GM19025 (cell line): ENCODE data around the gene GPM6B.

ENCODE experiments used
- ATAC-seq: cut with Tn5 transposase; IDR thresholded peaks from one replicate; pipeline ENCODE4 v1.9.1; 2021; ENCODE audit warnings: mild to moderate bottlenecking, low read depth, moderate library complexity; ENCODE audit not compliant: unreplicated experiment

GPM6B gene

GRCh38 chrX:13770013-13770535 lies 46.8 kb downstream of the GPM6B start:
- ATAC-seq, result no peak

- no peak for ATAC-seq
These were observed 48.0 kb downstream of the GPM6B start for GRCh38 chrX:13768939-13769338.

- no peak for ATAC-seq
These were observed 52.1 kb downstream of the GPM6B start for GRCh38 chrX:13764765-13765164.

GRCh38 chrX:13764281-13764680 lies 52.6 kb downstream of the GPM6B start:
- no peak for ATAC-seq

- no peak for ATAC-seq
These were observed 53.4 kb downstream of the GPM6B start for GRCh38 chrX:13763489-13763888.

- ATAC-seq, result peak; percentile 48
These were observed 55.1 kb downstream of the GPM6B start for GRCh38 chrX:13761606-13762414.

- no peak for ATAC-seq
These were observed 56.5 kb downstream of the GPM6B start for GRCh38 chrX:13760426-13760825.

GRCh38 chrX:13759152-13759718 lies 57.7 kb downstream of the GPM6B start:
- ATAC-seq, result peak; percentile 62

GRCh38 chrX:13756381-13756780 lies 60.5 kb downstream of the GPM6B start:
- no peak for ATAC-seq

GRCh38 chrX:13755254-13755653 lies 61.6 kb downstream of the GPM6B start:
- no peak for ATAC-seq

- ATAC-seq, result no peak
These were observed 62.1 kb downstream of the GPM6B start for GRCh38 chrX:13754765-13755164.

- ATAC-seq, result no peak
These were observed 64.2 kb downstream of the GPM6B start for GRCh38 chrX:13752646-13753045.

- no peak for ATAC-seq
These were observed 64.8 kb downstream of the GPM6B start for GRCh38 chrX:13752141-13752540.

- no peak for ATAC-seq
These were observed 66.1 kb downstream of the GPM6B start for GRCh38 chrX:13750812-13751211.

GRCh38 chrX:13750204-13750603 lies 66.7 kb downstream of the GPM6B start:
- no peak for ATAC-seq

- no peak for ATAC-seq
These were observed 68.4 kb downstream of the GPM6B start for GRCh38 chrX:13748486-13748885.

GRCh38 chrX:13747836-13748235 lies 69.1 kb downstream of the GPM6B start:
- no peak for ATAC-seq

GRCh38 chrX:13742397-13743176 lies 74.3 kb downstream of the GPM6B start:
- peak; percentile 86 for ATAC-seq

GRCh38 chrX:13741695-13742094 lies 75.2 kb downstream of the GPM6B start:
- no peak for ATAC-seq

- peak; percentile 80 for ATAC-seq
These were observed 82.4 kb downstream of the GPM6B start, which contains the start of the genes OFD1 and TRAPPC2 for GRCh38 chrX:13734278-13735172. Gene OFD1 (plus strand): TSS chrX:13734748. CDS start chrX:13735072, 324 bp downstream. Gene TRAPPC2 (minus strand): TSS chrX:13734620. CDS start chrX:13719963, 14,657 bp downstream.
